ENCODE measurements around the gene SCAPER. TPM values are rescaled to one million over a fixed set of nuclear protein-coding genes. Genes with fewer than 3 reads are reported as not detected.

SCAPER gene
- total and polyA plus RNA-seq, 2 of the 4 experiments (the other 2 are of a cell fraction): 2.9 to 9.7 TPM

DNA sequence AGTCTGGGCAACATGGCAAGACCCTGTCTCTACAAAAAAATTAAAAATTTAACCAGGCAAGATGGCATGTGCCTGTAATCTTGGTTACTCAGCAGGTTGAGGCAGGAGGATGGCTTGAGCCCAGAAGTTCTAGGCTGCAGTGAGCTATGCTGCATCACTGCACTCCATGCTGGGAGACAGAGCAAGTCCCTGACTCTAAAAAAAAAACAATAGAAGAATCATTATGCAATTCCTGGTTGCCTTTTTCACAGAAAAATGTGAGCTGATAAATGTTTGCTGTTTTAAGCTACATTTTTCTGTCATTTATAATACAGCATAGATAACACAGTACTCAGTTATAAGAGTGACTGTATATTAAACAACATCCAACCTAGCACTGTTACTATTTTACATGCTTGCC lies 148.8 kb downstream of the SCAPER start:
- POLR2A ChIA-PET (ENCODE audit: unreplicated experiment): no interaction called here

More for the DNA sequence above, 148.8 kb downstream of the SCAPER start:
- H2BK120ac ChIP-seq (ENCODE audit: low read depth, low read length): no peak overlapping the region
- no peaks in the 10 kb centered on the region for H3K27me3 ChIP-seq (ENCODE audit: control insufficient read depth, insufficient read depth, low read length)
- H4K8ac ChIP-seq (ENCODE audit: low read depth in 2 of 2, low read length in 2 of 2): no peak overlapping the region
- no peak overlapping the region for H2AFZ ChIP-seq (replicated peaks; ENCODE audit: low read length, poor library complexity)
- H3K9me3 ChIP-seq (ENCODE audit: control insufficient read depth, insufficient read depth, low read length): no peaks in the 10 kb centered on the region
- no peak overlapping the region for H2BK20ac ChIP-seq (ENCODE audit: low read depth, low read length)
- H4K20me1 ChIP-seq (ENCODE audit: insufficient read depth, low read length): no peaks in the 10 kb centered on the region
- H2AK5ac ChIP-seq (ENCODE audit: low read depth, low read length): no peak overlapping the region
- dilution Hi-C loops (cut with HindIII; ENCODE audit: low sequenced_read_pairs, unreplicated experiment): no loop called here
- H3K27ac ChIP-seq (ENCODE audit: insufficient read depth, low read length): no peak overlapping the region
- no TSS peak for BruUV-seq (replicated peaks)
- H4K5ac ChIP-seq (ENCODE audit: low read depth, low read length): no peak overlapping the region
- no peak overlapping the region for H2BK5ac ChIP-seq (ENCODE audit: low read depth, low read length, poor library complexity, severe bottlenecking)
- H3K4me1 ChIP-seq (ENCODE audit: control insufficient read depth, insufficient read depth, low read length): no peaks in the 10 kb centered on the region
- H3K36me3 ChIP-seq (ENCODE audit: control insufficient read depth, insufficient read depth, low read length): no peaks in the 10 kb centered on the region
- no peak overlapping the region for H2BK15ac ChIP-seq (ENCODE audit: low read depth, low read length)
- no peak overlapping the region for H4K91ac ChIP-seq (ENCODE audit: insufficient read depth, low read depth, low read length)
- H2AK9ac ChIP-seq (replicated peaks; ENCODE audit: low read depth, low read length, poor library complexity): no peak overlapping the region
- H3K79me1 ChIP-seq (ENCODE audit: low read depth in 1 of 2, low read length in 2 of 2): no peaks in the 10 kb centered on the region
- H3K56ac ChIP-seq (ENCODE audit: extremely low read depth, insufficient read depth, low read length): no peak overlapping the region
- H3K4me3 ChIP-seq (ENCODE audit: insufficient read depth, low read depth, low read length): no peak overlapping the region
- DNase-seq (peak; percentile 42), ATAC-seq (ENCODE audit: low read depth) (peak; percentile 37; the same call in 1 of the 2 replicates)
- intact Hi-C loops (cut with micrococcal nuclease): no loop called here
- no peak overlapping the region for H3K4me2 ChIP-seq (ENCODE audit: low read depth, low read length)
- H3K14ac ChIP-seq (replicated peaks; ENCODE audit: low read depth, low read length): no peak overlapping the region
- H3K4ac ChIP-seq (ENCODE audit: low read depth, low read length): no peak overlapping the region
- TF ChIP-seq CEBPB (IDR thresholded peaks at IDR 0.05; ENCODE audit: low read depth, low read length) (peak; percentile 33; the same call in 1 of the 2 replicates), CHD1 (IDR thresholded peaks at IDR 0.05; ENCODE audit: low read depth, low read length) (no peak)
- TF ChIP-seq, protein P1, sequence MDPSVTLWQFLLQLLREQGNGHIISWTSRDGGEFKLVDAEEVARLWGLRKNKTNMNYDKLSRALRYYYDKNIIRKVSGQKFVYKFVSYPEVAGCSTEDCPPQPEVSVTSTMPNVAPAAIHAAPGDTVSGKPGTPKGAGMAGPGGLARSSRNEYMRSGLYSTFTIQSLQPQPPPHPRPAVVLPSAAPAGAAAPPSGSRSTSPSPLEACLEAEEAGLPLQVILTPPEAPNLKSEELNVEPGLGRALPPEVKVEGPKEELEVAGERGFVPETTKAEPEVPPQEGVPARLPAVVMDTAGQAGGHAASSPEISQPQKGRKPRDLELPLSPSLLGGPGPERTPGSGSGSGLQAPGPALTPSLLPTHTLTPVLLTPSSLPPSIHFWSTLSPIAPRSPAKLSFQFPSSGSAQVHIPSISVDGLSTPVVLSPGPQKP (IDR thresholded peaks at IDR 0.05; ENCODE audit: borderline replicate concordance, low read depth, low read length): no peak
- no peaks in the 10 kb centered on the region for H3K9me1 ChIP-seq (ENCODE audit: insufficient read depth, low read length)
- no peak overlapping the region for H3K9ac ChIP-seq (ENCODE audit: low read depth, low read length)
- in situ Hi-C loops (cut with MboI; ENCODE audit: low sequenced_read_pairs): no loop called here
- H3K18ac ChIP-seq (ENCODE audit: low read depth, low read length): no peak overlapping the region
- CTCF ChIA-PET: no interaction called here
- no peak overlapping the region for H3K23ac ChIP-seq (ENCODE audit: low read depth, low read length)
